GM12801 (cell line): ENCODE data around the gene PRRX2.

Source experiments
- CTCF ChIP-seq: IDR thresholded peaks from one replicate; pipeline ENCODE4 v1.5.1; 2011; ENCODE audit warnings: control low read depth; ENCODE audit not compliant: insufficient read length; ENCODE audit errors: extremely low read depth

PRRX2 gene

GRCh38 chr9:129751841-129752801, 86.7 kb downstream of the PRRX2 start:
- no peak for TF ChIP-seq CTCF

DNA sequence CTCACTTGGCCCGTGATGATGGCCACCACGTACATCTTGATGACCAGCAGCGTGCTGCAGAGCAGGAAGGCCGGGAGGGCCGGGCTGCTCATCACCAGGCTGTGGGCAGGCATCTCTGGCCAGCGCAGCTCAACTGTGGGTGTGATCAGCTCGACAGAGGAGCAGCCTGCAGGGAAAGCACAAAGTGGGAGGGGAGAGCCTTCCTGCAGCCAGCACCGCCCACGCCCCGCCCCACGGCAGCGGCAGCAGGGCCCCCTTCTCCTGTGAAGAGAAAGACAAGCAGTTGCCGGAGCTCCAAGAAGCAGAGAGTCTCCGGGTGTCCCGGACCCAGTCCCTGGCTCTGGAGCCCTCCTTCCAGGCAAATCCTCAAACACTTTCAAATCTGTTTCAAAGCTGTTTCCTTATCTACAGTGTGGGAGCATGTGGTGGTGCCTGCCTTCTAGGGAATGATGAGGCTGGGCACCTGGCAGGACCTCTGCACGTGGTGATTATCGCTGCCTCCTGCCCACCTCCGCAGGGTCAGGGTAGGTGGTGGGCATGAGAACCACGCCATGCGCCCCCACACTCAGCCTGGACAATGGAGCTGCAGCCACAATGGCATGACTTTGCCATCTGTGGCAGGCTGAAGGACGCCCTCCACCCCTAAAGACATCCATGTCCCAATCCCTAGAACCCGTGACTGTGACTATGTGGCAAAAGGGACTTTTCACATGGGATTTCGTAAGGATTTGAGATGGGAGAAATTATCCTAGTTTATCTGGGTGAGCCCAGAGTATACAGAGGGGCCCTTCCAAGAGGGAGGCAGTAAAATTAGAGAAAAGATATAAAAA, 87.7 kb downstream of the PRRX2 start, which contains the start of gene PTGES:
PTGES (minus strand) TSS at position 143 of the 830 bp plus-strand sequence; CDS start at position 113, 30 bp downstream.
- TF ChIP-seq CTCF = no peak

DNA sequence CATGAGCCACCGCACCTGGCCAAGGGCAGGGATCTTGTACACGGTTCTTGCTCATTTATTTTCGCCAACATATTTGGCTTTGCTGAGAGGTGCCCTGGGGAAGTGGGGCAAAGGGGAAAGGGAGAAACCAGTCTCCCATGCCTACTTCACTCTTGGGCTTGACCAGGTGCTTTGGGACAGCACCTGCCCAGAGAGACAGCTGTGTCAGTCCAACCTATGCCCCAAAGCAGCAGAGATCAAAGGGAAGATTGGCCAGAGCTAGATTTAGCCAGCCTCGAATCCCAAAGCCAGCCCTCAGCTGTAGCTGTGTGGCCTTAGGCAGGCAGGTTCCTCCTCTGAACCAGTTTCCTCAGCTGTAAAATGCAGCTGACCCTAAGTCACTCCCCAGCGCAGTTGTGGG, 89.7 kb downstream of the PRRX2 start:
- TF ChIP-seq CTCF = no peak

GRCh38 chr9:129756191-129756590, 90.7 kb downstream of the PRRX2 start:
- no peak for TF ChIP-seq CTCF

- no peak for TF ChIP-seq CTCF
Observed at GRCh38 chr9:129757045-129757444, 91.6 kb downstream of the PRRX2 start.

GRCh38 chr9:129759319-129759718, 93.9 kb downstream of the PRRX2 start:
- no peak for TF ChIP-seq CTCF
